ENCODE results near the gene CSNK2B.

CSNK2B gene

GRCh38 chr6:31662124-31662723 lies 3.7 kb upstream of the CSNK2B start:
- no peak for DNase-seq

GRCh38 chr6:31663126-31663960 lies 2.5 kb upstream of the CSNK2B start:
- no peak for DNase-seq

- DNase-seq = no peak
Measured at GRCh38 chr6:31663961-31664789, 1.7 kb upstream of the CSNK2B start.

- peak; percentile 91 for DNase-seq
Measured at GRCh38 chr6:31664790-31665500, 935 bp upstream of the CSNK2B start, which contains the start of gene GPANK1. GPANK1 (minus strand) TSS chr6:31664997; CDS start chr6:31664478, 519 bp downstream.

GRCh38 chr6:31666337-31666965 lies 571 bp downstream of the CSNK2B start:
- no peak for DNase-seq

GRCh38 chr6:31669676-31670075 lies 3.8 kb downstream of the CSNK2B start, which contains the start of gene LY6G5B:
LY6G5B (plus strand) TSS chr6:31669976; CDS start chr6:31670951, 975 bp downstream.
- no peak for DNase-seq

- no peak for DNase-seq
Measured at GRCh38 chr6:31676322-31676903, 10.5 kb downstream of the CSNK2B start.

GRCh38 chr6:31676904-31677303 lies 11.0 kb downstream of the CSNK2B start:
- DNase-seq = no peak

- no peak for DNase-seq
Measured at GRCh38 chr6:31677955-31678354, 12.1 kb downstream of the CSNK2B start.

GRCh38 chr6:31680226-31681134 lies 14.6 kb downstream of the CSNK2B start, which contains the start of gene LY6G5C:
LY6G5C (minus strand) TSS chr6:31681067; CDS start chr6:31680373, 694 bp downstream.
- peak; percentile 73 for DNase-seq

GRCh38 chr6:31681135-31681671 lies 15.3 kb downstream of the CSNK2B start:
- peak; percentile 32 for DNase-seq

- no peak for DNase-seq
Measured at GRCh38 chr6:31683591-31683990, 17.7 kb downstream of the CSNK2B start.

GRCh38 chr6:31686483-31686882 lies 20.6 kb downstream of the CSNK2B start:
- DNase-seq = no peak

GRCh38 chr6:31687321-31687720 lies 21.4 kb downstream of the CSNK2B start:
- DNase-seq = no peak

- DNase-seq = no peak
Measured at GRCh38 chr6:31687860-31688693, 22.2 kb downstream of the CSNK2B start.

GRCh38 chr6:31689249-31690110 lies 23.6 kb downstream of the CSNK2B start:
- DNase-seq = no peak

GRCh38 chr6:31690231-31691077 lies 24.6 kb downstream of the CSNK2B start:
- DNase-seq = no peak
